ENCODE measurements around the gene TSC22D1. TPM values are rescaled to one million over a fixed set of nuclear protein-coding genes. Genes with fewer than 3 reads are reported as not detected.
"Not testable (repeated sequence)": the region's sequence is repeated elsewhere in the genome, so short reads cannot be mapped to it uniquely, and the experiment has no call there.

The TSC22D1 gene
- total RNA-seq, 1 donor from 2014 or later, result 97.7 TPM

DNA sequence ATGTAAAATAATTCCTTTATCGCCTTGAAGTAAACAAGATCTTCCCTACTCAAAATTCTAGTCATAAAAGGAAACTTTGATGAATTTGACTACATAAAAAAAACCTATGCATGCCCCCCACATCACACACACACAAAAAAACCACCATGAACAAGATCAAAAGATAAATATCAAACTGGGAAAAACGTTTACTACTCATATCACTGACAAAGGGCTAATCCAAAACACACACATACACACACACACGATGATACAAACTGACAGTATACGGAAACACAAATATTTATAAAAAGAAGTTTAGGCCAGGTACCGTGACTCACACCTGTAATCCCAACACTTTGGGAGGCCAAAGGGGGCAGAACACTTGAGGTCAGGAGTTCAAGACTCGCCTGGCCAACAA lies 61.9 kb downstream of the TSC22D1 start:
- Histone ChIP-seq H3K27ac (no peak overlapping the region), H3K9me3 (no peaks in the 10 kb centered on the region), H3K27me3 (no peaks in the 10 kb centered on the region), H3K4me1 (no peaks in the 10 kb centered on the region), H3K36me3 (peaks cover 0 to 3% of the 10 kb centered on the region in 2 donors), H3K4me3 (no peak overlapping the region)
- intact Hi-C loops (cut with DNase I), result no loop called here
- TF ChIP-seq, protein P1, sequence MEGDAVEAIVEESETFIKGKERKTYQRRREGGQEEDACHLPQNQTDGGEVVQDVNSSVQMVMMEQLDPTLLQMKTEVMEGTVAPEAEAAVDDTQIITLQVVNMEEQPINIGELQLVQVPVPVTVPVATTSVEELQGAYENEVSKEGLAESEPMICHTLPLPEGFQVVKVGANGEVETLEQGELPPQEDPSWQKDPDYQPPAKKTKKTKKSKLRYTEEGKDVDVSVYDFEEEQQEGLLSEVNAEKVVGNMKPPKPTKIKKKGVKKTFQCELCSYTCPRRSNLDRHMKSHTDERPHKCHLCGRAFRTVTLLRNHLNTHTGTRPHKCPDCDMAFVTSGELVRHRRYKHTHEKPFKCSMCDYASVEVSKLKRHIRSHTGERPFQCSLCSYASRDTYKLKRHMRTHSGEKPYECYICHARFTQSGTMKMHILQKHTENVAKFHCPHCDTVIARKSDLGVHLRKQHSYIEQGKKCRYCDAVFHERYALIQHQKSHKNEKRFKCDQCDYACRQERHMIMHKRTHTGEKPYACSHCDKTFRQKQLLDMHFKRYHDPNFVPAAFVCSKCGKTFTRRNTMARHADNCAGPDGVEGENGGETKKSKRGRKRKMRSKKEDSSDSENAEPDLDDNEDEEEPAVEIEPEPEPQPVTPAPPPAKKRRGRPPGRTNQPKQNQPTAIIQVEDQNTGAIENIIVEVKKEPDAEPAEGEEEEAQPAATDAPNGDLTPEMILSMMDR (IDR thresholded peaks at IDR 0.05), result no peak
- DNase-seq (ENCODE audit: low spot score in 2 of 2), result no peak

DNA sequence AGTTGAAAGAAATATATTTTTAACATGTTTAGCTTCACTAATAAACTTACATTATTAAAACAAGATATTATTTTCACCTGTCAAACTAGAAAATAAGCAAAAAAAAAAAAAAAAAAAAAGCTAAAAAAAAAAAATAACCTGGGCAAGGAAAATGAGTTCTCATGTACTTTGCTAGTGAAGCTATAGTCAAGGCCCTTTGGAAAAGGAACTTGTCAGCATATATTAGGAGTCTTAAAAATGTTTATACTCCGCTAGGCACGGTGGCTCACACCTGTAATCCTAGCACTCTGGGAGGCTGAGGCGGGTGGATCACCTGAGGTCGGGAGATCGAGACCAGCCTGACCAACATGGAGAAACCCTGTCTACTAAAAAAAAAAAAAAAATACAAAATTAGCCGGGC lies 66.3 kb downstream of the TSC22D1 start:
- H3K36me3 ChIP-seq; DNase-seq (ENCODE audit: low spot score in 2 of 2); H3K27ac ChIP-seq; H3K4me1 ChIP-seq; intact Hi-C loops (cut with DNase I); H3K27me3 ChIP-seq; H3K4me3 ChIP-seq; H3K9me3 ChIP-seq: not testable (repeated sequence)

DNA sequence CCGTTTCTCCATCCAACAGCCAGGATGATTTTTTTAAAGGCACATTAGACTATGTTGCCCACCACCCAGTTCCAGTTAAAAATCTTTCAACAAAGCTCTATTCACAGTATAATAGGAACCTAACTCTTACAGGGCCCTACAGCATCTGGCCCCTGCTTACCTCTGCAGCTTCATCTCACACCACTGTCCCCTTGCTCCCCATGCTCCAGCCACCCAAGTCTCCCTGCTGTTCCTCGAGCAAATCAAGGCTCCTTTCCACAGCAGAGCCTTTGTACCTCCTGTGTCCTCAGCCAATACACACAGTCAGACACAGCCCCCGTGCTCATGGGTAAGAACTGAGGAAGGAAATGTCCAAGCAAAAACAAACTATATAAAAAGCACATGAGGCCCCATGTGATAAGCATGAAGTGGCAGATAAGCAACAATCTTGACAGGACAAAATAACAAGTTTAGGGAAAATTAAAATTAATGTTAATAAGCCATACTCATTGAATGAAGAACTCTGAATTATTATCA lies 67.5 kb downstream of the TSC22D1 start:
- Histone ChIP-seq H3K4me3 (no peak overlapping the region), H3K9me3 (no peaks in the 10 kb centered on the region), H3K27me3 (no peaks in the 10 kb centered on the region), H3K36me3 (peaks cover 0 to 3% of the 10 kb centered on the region in 2 donors), H3K4me1 (no peaks in the 10 kb centered on the region), H3K27ac (no peak overlapping the region)
- TF ChIP-seq, protein P1 (IDR thresholded peaks at IDR 0.05), result no peak
- intact Hi-C loops (cut with DNase I), result no loop called here
- DNase-seq (ENCODE audit: low spot score in 2 of 2), result no peak

DNA sequence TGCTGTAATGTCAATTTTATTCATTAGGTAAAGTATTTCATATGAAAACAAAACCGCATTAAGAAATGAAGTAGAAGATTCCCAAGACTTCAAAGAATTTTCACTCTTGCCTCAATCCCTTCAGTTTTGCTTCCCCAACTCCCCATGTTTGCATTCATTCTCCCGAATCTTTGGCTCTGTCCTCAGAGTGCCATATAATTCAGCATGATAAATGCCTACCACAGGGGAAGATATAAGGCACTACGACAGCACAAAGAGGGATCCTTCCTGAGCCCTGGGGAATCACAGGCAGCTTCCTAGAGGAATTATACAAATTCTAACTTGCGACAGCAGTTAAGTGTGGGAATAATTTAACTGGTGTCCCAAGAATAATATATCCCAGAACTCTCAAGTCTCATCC lies 68.5 kb downstream of the TSC22D1 start:
- no peaks in the 10 kb centered on the region for H3K9me3 ChIP-seq
- peaks cover 0 to 3% of the 10 kb centered on the region in 2 donors for H3K36me3 ChIP-seq
- no peaks in the 10 kb centered on the region for H3K4me1 ChIP-seq
- DNase-seq (ENCODE audit: low spot score in 2 of 2), result no peak
- TF ChIP-seq, protein P1 (IDR thresholded peaks at IDR 0.05), result no peak
- no peak overlapping the region for H3K27ac ChIP-seq
- H3K27me3 ChIP-seq, result no peaks in the 10 kb centered on the region
- intact Hi-C loops (cut with DNase I), result no loop called here
- no peak overlapping the region for H3K4me3 ChIP-seq

- H3K27ac ChIP-seq, result no peak overlapping the region
- H3K4me1 ChIP-seq, result no peaks in the 10 kb centered on the region
- TF ChIP-seq, protein P1 (IDR thresholded peaks at IDR 0.05), result no peak
- no peak for DNase-seq (ENCODE audit: low spot score in 2 of 2)
- H3K36me3 ChIP-seq, result peaks cover 0 to 3% of the 10 kb centered on the region in 2 donors
- intact Hi-C loops (cut with DNase I), result no loop called here
- no peak overlapping the region for H3K4me3 ChIP-seq
- H3K9me3 ChIP-seq, result no peaks in the 10 kb centered on the region
- no peaks in the 10 kb centered on the region for H3K27me3 ChIP-seq
These were observed 69.4 kb downstream of the TSC22D1 start for GRCh38 chr13:44506719-44507118.

- no peaks in the 10 kb centered on the region for H3K9me3 ChIP-seq
- peaks cover 0 to 3% of the 10 kb centered on the region in 2 donors for H3K36me3 ChIP-seq
- no peak for DNase-seq (ENCODE audit: low spot score in 2 of 2)
- H3K27me3 ChIP-seq, result no peaks in the 10 kb centered on the region
- TF ChIP-seq, protein P1 (IDR thresholded peaks at IDR 0.05), result no peak
- no peak overlapping the region for H3K27ac ChIP-seq
- intact Hi-C loops (cut with DNase I), result no loop called here
- H3K4me3 ChIP-seq, result no peak overlapping the region
- H3K4me1 ChIP-seq, result no peaks in the 10 kb centered on the region
These were observed 69.9 kb downstream of the TSC22D1 start for GRCh38 chr13:44506251-44506650.
